GM21526 (cell line): ENCODE measurements around the gene GLS.

Experiments used
- ATAC-seq: cut with Tn5 transposase; IDR thresholded peaks from one replicate; pipeline ENCODE4 v1.9.1; 2021; ENCODE audit warnings: moderate library complexity; ENCODE audit not compliant: unreplicated experiment, low FRiP score

GLS gene

DNA sequence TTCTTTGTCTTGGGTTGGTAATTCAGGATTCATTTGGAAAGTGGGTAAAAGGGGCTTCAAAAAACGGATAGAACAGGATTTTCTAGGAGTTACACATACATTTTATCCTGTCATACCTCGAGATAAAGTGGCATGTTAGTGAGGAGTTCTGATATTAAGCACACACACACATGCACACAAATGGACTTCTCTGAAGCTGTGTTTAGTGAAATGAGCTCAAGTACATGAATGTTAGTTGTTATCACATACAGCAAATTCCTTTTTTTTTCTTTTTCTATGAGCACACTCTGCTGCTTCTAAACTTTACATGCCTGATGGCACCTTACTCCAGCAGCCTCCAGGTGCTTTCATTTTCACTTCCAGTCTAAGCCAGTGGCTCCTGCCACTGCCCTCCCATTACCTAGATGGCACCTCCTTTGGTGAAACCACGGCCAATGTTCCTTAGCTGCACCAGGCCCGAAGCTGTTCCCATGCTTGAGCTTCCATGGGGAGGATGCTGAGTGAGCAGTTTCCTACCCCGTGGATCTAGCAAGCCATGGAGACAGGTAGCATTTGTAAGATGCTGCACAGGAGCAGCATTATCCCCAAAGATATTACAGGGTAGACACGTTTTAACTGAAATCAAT lies 83.7 kb downstream of the GLS start:
- no peak for ATAC-seq

DNA sequence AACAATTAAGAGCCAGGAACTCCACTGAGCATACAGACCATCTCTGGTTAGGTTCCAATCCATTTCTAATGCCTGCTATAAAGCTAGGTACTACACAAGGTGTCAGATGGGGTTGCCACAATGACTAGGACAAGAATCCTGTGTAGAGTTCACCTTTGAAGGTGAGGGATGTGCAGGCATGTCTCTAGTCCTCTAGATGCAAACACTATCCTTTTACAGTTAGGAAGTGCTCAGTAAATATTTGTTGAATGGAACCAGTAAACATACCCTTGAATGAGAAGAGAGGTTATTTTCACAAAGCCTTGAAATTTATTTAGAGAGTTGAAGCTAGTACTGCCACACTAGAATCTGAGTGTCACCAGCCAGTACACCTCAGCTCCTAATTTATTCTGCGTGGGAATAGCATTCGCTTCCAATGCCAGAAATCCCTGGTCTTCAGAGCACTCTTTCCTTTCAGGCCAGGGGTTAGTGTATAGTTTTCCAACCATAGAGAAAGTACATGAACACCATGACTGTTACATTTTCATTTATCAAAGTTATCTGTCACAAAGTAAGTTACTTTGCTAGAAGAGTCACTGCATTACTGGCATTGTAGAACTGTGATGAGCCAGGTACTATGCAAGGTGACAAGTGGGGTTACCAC lies 85.1 kb downstream of the GLS start:
- no peak for ATAC-seq

DNA sequence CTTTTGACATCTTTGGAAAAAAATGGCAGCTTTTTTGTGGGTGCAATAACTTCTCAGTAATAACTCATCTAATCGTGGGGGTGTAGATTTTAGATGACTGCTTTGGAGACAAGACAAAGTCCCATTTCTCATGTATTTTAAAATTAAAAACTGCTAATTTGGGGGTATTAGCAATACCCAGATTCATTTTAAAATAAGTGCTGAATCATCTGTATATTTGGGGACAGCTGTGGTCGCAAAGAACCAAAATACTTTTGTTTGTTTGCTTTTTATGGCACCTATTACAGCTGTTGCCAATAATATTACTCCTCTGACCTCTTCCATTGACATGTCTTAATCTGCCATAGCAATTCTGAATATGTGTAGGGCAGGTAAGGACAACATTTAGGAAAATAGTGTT lies 87.9 kb downstream of the GLS start:
- ATAC-seq, result no peak

DNA sequence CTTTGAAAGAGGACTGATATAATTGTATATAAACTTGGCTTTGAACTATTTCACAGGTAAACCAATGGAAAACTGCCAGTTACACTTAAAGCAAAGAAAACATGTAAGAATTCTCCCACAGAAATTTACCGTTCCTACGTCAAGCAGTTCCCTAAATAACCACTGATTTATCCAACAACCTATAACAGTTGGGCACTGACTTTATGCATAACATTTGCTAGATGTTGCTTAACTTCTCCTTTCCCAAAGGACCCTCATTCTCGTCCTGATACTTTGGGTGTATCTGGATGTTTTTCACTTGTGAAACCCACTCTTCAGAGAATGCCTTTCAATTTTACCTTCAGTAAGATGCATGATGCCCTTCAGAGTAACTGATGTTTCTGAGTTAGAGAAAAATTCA lies 89.5 kb downstream of the GLS start:
- ATAC-seq, result no peak

DNA sequence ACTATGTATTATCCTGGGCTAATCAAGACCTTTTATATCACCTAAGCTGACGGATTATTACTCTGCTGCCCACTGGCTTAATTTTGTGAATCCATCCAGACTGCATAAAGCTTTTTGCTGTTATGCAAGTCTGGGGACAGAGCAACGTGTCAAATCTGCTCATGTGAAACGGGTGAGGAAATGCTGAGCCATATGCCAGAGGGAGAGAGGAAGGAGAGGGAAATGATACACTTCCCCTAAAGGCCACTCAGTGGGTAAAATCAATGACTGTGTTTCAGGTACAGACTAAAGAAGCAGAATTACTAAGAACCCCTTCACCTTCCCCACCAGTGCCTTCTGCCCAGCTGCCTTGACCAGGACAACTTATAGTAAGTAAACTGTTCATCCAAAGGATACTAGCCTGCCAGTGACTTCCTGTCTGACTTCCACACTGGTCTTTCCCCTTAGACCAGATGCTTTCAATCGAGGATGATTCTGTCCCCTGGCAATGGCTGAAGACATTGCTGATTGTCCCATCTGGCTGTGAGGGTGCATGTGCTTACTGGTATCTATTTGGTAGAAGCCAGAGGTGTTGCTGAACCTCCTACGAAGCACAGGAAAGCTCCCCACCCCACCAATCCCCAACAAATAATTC lies 90.4 kb downstream of the GLS start:
- ATAC-seq, result no peak

DNA sequence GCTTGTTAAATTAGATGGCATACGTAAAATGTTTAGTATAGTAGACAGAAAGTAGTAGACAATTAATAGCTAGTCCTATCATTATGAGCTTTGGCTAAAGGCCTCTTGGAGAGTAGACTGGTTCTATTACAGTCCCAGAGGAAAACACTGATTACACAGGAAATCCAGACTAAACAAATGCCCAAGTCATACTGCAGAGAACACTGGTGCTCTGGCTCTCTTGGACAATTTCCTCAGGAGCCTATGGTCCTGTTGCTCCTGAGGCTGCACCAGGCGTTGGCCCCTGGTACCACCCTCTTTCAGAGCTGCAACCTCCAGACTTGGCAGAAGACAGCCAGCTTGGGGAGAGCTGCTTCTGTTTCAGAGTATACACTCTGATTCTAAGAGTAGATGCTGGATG lies 91.6 kb downstream of the GLS start:
- no peak for ATAC-seq

DNA sequence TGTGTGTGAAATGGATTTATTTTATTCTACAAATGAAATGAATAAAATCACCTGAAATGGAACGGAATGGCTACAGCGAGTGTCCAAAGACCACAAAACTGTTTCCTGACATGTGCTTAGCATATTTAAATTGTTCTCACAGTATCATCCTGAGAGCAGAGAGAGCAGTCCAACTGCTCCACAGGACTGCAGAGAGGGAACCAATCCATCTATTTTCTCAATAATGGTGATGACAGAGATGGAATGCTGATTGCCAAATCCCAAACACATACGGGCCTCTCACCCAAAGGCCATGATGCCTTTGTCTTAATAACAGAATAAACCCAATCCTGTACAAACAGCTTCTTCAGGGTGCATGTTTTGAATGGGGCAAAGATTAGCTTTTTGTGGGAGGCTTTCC lies 92.2 kb downstream of the GLS start:
- no peak for ATAC-seq

DNA sequence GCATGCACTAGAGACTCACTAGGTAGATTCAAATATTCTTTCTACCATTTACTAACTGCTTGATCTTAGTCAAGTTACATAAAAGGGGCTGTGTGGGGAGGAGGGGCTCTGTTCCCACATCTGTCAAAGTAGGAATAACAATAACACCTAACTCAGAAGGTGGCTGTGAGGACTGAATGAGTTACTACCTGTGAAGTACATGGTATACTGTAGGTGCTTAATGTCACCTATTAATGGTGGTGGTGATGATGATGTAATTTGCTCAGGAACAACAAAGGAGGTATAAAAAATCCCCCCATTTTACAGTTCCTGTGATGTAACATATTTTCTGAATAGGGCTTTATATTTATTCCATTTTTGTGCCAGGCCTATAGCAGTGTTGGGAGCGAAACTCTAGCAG lies 92.6 kb downstream of the GLS start:
- ATAC-seq, result no peak

DNA sequence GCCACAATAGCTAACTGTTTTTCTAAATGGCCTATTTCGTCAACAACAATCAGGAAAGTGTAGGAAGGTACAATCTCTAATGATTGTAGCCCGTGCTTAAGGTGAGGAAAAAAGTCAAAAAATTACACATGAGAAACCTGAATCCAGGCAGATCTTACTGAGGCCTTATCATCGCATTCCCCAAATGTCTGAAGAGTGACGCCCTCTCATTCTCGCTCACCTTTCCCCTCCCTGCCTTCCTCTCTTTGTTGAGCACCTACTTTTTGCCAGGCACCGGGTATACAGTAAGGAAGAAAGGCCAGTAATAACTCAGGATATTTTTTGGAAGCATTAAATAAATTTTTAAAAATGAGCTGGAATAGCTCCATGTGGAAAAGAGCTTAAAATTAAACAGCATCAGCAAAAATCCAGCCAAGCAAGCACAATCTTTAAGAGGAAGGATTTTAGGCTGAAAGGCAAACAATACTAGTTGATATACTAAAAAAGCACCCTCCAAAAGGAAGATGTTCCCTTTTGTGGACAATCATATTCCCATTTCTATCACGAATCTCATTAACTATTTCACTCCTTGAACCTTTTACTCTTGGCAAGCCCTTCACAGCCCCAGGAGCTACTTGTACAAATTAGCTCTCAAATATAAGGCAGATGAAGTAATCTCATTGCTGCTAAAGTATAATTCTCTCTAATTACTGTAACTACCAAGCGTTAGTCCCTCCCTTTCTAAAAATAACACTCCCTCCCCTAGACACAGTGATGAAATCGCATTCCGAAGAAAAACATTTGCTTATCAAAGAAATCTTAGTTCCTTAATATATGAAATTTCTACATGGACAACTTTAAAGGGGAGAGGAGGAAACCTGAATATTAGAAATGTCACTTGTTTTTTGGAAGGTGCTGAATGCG lies 93.4 kb downstream of the GLS start:
- ATAC-seq, result no peak

DNA sequence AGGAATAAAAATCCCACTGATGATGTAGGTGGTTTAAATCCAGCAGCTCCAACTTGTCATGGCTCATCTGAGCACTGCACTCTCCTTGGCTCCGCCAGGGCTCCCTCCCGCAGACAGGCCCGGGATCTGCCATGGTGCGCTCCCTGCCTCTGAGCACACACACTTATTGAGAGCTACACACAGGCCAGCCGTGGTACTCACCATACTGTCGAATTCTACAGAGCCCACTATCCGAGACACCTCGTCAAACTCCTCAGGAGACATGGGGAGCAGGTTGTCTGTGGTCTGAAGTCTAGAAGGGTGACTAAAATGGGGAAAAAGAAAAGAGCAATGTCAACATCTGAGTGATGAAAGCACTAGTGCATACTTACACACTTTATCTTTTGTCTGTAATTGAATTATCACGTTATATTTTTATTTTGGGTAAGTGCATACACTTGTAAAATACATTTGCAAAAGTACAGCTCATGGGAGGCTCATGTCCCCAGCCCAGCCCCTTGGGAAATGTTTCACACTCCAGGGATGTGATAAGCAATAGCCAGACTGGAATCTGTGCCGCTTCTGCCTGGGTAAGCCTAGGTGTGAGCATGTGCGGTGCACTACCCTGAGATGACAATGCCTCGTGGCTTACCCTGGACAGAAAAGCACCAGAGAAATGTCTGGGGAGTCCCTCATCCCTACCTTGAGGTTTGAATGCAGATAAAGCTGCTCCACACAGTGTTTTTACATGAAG lies 94.2 kb downstream of the GLS start:
- no peak for ATAC-seq

DNA sequence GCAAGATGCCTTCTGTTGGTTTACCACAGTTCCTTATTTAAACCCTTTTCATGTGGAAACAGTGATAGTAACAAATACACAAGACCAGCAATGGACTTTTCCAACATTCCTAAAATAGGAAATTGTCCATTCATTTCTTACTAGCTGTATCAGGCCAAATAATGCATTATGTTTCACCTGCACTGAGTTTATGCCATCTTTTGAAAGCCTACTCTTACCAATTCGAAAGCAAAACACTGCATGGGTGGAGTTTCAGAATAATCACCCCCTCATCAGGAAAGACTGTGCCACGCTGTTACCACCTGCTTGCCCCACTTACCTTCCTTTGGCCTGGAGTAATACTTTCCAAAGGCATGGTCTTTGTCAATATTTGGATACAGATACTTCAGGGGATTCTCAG lies 95.9 kb downstream of the GLS start:
- ATAC-seq, result no peak

DNA sequence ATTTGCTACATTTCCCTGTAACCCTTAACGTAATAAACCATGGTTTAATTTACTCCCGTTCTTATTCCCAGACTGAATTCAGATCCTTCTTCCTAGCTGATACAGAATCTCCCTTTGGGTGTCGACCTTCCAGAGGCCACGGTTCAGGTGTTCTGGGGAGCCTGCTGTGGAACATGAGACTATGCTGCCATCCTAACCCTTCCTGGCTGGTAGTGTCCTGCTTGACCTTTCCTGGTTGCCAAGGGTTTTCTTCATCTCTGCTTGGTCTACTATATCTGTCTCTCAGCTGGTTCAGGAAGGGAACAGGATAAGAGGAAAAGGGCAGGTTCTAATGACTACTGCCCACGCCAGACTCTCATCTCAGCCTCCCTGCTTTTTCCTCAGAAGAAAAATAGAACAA lies 96.9 kb downstream of the GLS start:
- no peak for ATAC-seq

DNA sequence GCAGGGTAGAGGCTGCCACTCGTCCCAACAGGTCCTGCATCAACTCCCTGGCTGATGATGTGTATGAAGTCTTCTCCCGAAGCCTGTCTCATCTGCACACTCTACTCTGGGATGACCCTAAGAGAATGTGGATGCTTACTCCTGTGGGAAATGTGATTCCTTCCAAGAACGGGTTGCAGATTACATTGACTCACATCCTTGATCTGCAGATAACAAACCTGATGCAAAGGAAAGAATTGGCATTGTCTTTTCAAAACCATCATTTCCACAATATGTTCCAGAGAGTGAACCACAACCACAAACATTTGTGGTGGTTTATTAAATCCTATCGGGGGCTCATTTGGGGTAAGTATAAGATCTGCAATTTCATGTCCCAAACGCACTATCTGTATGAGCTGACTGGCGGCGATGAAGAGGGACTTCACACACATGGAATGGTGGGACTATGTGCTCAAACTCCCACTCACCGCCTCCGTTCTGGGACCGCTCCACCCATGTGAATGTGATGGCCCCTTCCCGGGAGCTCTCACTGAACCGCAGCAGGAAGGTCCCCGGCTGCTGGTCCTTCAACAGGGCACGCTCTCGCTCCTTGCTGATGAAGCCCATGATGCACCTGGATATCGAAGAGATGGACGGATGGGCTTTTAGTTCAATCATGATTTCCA lies 97.9 kb downstream of the GLS start:
- ATAC-seq, result no peak

DNA sequence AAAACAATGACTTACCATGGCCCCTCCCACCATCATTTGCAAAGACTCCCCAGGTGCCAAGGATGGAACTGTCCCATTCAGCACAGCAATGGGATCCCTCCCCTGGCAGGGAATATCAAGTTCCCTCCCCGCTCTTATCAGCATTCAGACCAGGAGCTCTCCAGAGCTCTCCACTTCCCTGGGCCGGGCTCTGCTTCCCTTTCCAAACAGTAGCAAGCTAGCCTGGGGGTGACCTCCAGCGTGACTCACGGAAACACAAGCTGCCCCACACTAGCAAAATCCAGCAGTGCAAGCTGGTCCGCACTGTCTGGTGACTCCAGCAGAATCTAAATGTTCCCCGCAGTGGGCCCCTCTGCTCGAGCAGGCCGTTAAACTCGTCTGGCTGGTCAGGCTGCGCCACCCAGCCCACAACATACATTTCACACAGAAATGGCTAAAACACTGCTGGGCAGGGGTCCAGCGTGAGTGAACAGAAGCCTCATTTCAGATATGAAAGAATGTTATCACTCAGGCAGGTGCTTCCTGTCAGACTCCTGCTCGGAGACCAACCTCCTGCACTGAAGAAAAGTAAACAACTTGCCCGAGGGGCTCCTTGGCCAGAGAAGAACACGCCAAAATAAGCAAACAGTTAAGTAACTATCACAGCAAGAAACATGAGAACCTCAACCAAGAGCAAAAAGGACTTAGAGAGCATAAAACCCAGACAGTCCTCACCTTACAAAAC lies 99.4 kb downstream of the GLS start:
- no peak for ATAC-seq

DNA sequence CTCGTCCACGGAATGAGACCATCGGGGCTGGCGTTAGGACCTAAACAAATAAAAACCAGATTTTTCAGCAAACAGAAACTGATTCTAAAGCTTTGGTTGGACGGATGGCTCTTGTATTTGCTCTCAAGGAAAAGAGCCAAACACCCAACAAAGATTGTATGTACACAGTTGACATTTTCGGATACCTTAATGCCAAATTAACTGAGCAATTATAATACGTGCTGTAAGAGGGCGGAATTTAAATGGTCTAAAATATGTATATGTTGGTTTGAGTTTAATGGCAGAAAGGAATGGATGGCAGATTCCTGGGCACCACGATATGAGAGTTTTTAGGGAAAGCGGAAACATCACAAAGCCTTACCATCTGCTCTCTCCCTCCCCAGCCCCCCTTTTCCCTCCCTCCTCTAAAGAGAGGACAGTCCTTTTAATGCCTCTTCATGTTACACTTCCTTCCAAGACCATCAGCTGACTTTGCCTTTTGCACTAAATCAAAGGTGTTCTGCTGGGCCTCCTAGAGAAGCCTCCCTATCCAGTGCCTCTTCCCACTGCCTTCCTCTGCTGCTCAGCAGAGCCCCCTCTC lies 100.1 kb downstream of the GLS start:
- ATAC-seq, result no peak

DNA sequence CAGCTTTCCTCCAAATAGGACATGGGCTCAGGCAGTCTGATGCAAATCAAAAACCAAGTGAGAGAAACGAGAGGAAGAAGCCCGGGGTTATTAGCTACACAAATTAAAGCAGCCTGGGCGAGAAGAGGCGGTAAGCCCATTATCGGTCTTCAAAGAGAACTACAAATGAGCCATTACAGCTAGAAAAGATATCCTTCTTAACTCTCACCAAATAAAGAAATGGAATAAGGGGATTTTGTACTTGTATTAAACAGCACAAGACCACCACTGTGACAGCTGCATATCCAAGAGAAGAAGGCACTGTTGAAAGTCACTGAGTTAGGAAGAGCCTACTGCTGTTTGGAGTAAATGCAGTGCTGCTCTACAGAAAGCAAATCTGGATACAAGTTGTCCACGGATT lies 100.7 kb downstream of the GLS start:
- no peak for ATAC-seq

DNA sequence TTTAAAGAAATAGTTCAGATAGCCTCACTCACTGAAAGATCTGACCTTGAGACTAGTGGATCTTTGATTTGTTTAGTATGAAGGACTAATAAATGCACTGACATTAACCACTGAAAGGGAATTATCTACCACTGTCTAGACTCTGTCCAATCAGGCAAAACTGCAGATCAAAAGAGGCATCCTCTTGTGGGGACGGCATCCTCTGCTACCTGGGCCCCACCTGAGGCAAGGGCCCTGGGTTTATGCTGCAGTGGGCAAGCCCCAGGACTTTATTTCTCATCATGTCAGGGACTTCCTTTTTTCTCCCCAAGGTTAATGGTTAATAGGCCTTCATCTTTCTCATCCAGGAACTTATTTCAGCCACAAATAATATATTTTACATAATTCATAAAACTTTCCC lies 101.1 kb downstream of the GLS start:
- ATAC-seq, result no peak

DNA sequence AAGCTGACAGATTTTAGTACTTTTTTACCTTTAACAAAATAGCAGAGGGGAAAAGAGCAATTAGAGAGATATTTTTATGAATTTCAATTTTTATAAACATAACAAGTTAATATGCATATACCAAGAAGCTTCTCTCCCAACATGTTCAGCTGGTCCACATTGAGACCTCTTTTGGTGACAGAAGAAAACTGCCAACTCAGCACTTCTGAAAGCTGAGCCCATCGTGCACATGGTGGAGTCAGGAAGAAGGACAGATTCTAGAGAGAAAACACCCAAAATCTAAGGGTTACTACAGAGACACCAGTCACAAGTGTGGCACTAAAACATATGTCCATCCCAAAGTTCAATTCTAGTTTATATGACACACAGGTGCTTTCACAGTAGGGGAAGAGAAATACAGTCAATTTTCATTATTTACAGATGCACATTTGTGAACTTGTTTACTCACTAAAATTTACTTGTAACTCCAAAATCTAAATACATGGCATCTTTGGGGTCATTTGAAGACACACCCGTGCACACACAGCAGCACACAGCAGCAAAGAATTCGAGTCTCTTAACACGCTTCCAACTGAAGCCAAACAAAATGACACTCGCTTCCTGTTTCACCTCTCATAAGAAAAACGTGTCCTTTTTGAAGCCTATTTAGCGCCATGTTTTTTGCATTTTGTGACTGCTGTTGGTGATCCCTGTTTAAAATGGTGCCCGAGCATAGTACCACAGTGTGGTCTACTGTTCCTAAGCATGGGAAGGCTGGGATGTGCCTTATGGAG lies 101.8 kb downstream of the GLS start:
- no peak for ATAC-seq
